CD8-positive, alpha-beta memory T cell (primary cell): ENCODE data around the gene DYNLT4. TPM values are rescaled to one million over a fixed set of nuclear protein-coding genes. Genes with fewer than 3 reads are reported as not detected.
"Not testable (repeated sequence)": the region's sequence is repeated elsewhere in the genome, so short reads cannot be mapped to it uniquely, and the experiment has no call there.

Experiments
- CTCF ChIA-PET: fragments of 350-600 bp; sonication (Branson Sonifier 250); formaldehyde crosslinking; loops from one replicate; lab custom pipeline; 2021; ENCODE audit warnings: antibody characterized with exemption; lab: Charles Lee
- POLR2A ChIA-PET: fragments of 350-600 bp; sonication (Branson Sonifier 250); formaldehyde crosslinking; loops from one replicate; lab custom pipeline; 2021; ENCODE audit warnings: antibody characterized with exemption; lab: Charles Lee
- DNase-seq, 5 donors: peaks; one replicate each; pipeline versions ENCODE4 v3.0.0 to v3.0.0-alpha.2; 2020 to 2022; ENCODE audit warnings: mixed read lengths in 1 of 5
- H3K27ac ChIP-seq: one replicate; pipeline ENCODE4 v1.7.0; 2013; ENCODE audit warnings: low read depth, mild to moderate bottlenecking, low read length, moderate library complexity
- H3K27me3 ChIP-seq: 2 replicates; pipeline ENCODE4 v1.7.0; 2013; ENCODE audit warnings: low read length, mild to moderate bottlenecking; ENCODE audit not compliant: insufficient read depth, poor library complexity, severe bottlenecking
- H3K36me3 ChIP-seq: 2 replicates; pipeline ENCODE4 v1.7.0; 2013; ENCODE audit warnings: mild to moderate bottlenecking, low read length, moderate library complexity; ENCODE audit not compliant: insufficient read depth
- H3K4me1 ChIP-seq: 2 replicates; pipeline ENCODE4 v1.7.0; 2013; ENCODE audit warnings: mild to moderate bottlenecking, low read length, moderate library complexity; ENCODE audit not compliant: insufficient read depth
- H3K4me3 ChIP-seq: 2 replicates; pipeline ENCODE4 v1.7.0; 2013; ENCODE audit warnings: mild to moderate bottlenecking, low read length
- H3K9me3 ChIP-seq: 2 replicates; pipeline ENCODE4 v1.7.0; 2013; ENCODE audit warnings: mild to moderate bottlenecking, low read length
- H3K27ac Mint-ChIP-seq, 8 donors: one replicate each; pipeline ENCODE4 v1.8.0; 2020 to 2021; ENCODE audit warnings: mixed read lengths in 8 of 8, mild to moderate bottlenecking in 6 of 8, inconsistent platforms in 3 of 8, moderate library complexity in 3 of 8
- H3K27me3 Mint-ChIP-seq, 2 donors: one replicate each; pipeline ENCODE4 v1.8.0; 2020 to 2021; ENCODE audit warnings: mixed read lengths in 2 of 2, mild to moderate bottlenecking in 1 of 2, moderate library complexity in 1 of 2
- H3K36me3 Mint-ChIP-seq, 3 donors: one replicate each; pipeline ENCODE4 v1.8.0; 2020 to 2021; ENCODE audit warnings: mixed read lengths in 3 of 3, inconsistent platforms in 1 of 3, mild to moderate bottlenecking in 1 of 3
- H3K4me1 Mint-ChIP-seq, 3 donors: one replicate each; pipeline ENCODE4 v1.8.0; 2020 to 2021; ENCODE audit warnings: mixed read lengths in 3 of 3, inconsistent platforms in 1 of 3, mild to moderate bottlenecking in 1 of 3
- H3K4me3 Mint-ChIP-seq, 7 donors: one replicate each; pipeline ENCODE4 v1.8.0; 2020 to 2021; ENCODE audit warnings: mixed read lengths in 7 of 7, mild to moderate bottlenecking in 6 of 7, moderate library complexity in 4 of 7, inconsistent platforms in 2 of 7
- H3K9me3 Mint-ChIP-seq, 5 donors: one replicate each; pipeline ENCODE4 v1.8.0; 2020 to 2022; ENCODE audit warnings: mixed read lengths in 5 of 5, mild to moderate bottlenecking in 3 of 5, moderate library complexity in 2 of 5, inconsistent platforms in 1 of 5
- polyA plus RNA-seq: library from polyadenylated mRNA; unstranded; fragments of 300-500 nt; fragmentation: Illumina TruSeq; gene quantifications from one replicate; pipeline ENCODE4 v1.2.3, GENCODE V29; 2021
- total RNA-seq, 2 experiments: library from RNA; stranded (reverse); gene quantifications; one replicate each; pipeline ENCODE4 v1.2.3, GENCODE V29; 2021

Gene DYNLT4
- total and polyA plus RNA-seq, 3 experiments from 2014 or later: 0.28 to 0.31 TPM; not detected in 1

GRCh38 chr1:44820328-44821239 is 13.4 kb upstream of the DYNLT4 start:
- Mint-ChIP-seq H3K4me3 (peak overlapping the region; percentile 91 to 98 (median 95)), H3K27ac (peak overlapping the region; percentile 100), H3K27me3 (no peaks in the 10 kb centered on the region), H3K9me3 (no peaks in the 10 kb centered on the region), H3K36me3 (peaks cover 0 to 5% (median 0%) of the 10 kb centered on the region in 3 donors), H3K4me1 (peaks cover 27 to 37% (median 34%) of the 10 kb centered on the region in 3 donors)
- Histone ChIP-seq H3K27me3 (no peaks in the 10 kb centered on the region), H3K4me1 (peaks cover 14% of the 10 kb centered on the region), H3K4me3 (peak overlapping the region; percentile 72), H3K36me3 (no peaks in the 10 kb centered on the region), H3K9me3 (no peaks in the 10 kb centered on the region), H3K27ac (peak overlapping the region; percentile 99)
- no peak for DNase-seq
- POLR2A ChIA-PET: interaction anchor here (0.9 to 7.5 kb wide), 6 partner anchors 12 to 99 kb away, joined by 6 to 122 read pairs (median 8); partner anchors contain the start of genes BTBD19, DYNLT4, PLK3 and RNU5D-1
- CTCF ChIA-PET: interaction anchor here (0.8 to 11.7 kb wide), 10 partner anchors 11 to 191 kb away, joined by 3 to 112 read pairs (median 4); partner anchors contain the start of genes BTBD19, EIF2B3, HECTD3 and PLK3

GRCh38 chr1:44819608-44820327 is 12.6 kb upstream of the DYNLT4 start:
- Mint-ChIP-seq H3K4me1 (peaks cover 32 to 44% (median 40%) of the 10 kb centered on the region in 3 donors), H3K27me3 (no peaks in the 10 kb centered on the region), H3K9me3 (no peaks in the 10 kb centered on the region), H3K27ac (peak overlapping the region; percentile 100), H3K36me3 (peaks cover 0 to 5% (median 0%) of the 10 kb centered on the region in 3 donors), H3K4me3 (peak overlapping the region; percentile 91 to 98 (median 95))
- no peaks in the 10 kb centered on the region for H3K36me3 ChIP-seq
- peak overlapping the region; percentile 72 for H3K4me3 ChIP-seq
- H3K27ac ChIP-seq: peak overlapping the region; percentile 99
- DNase-seq: peak; percentile 65 to 89 (median 85)
- ChIA-PET POLR2A (interaction anchor here (0.7 to 7.5 kb wide), 16 partner anchors 11 to 520 kb away, joined by 3 to 122 read pairs (median 6); partner anchors contain the start of genes BEST4, BTBD19, DYNLT4 and HECTD3), CTCF (interaction anchor here (0.8 to 11.7 kb wide), 11 partner anchors 10 to 521 kb away, joined by 3 to 112 read pairs (median 5); partner anchors contain the start of genes BTBD19, HECTD3, MUTYH and PLK3)
- peaks cover 14% of the 10 kb centered on the region for H3K4me1 ChIP-seq
- H3K9me3 ChIP-seq: no peaks in the 10 kb centered on the region
- no peaks in the 10 kb centered on the region for H3K27me3 ChIP-seq

GRCh38 chr1:44819196-44819607 is 12.1 kb upstream of the DYNLT4 start:
- H3K4me1 Mint-ChIP-seq: peaks cover 34 to 47% (median 43%) of the 10 kb centered on the region in 3 donors
- H3K27ac ChIP-seq: peak overlapping the region; percentile 99
- POLR2A ChIA-PET: interaction anchor here (0.7 to 7.5 kb wide), 14 partner anchors 10 to 521 kb away, joined by 3 to 122 read pairs (median 6); partner anchors contain the start of genes BEST4, BTBD19, DYNLT4 and HECTD3
- H3K27me3 ChIP-seq: no peaks in the 10 kb centered on the region
- no peaks in the 10 kb centered on the region for H3K27me3 Mint-ChIP-seq
- H3K9me3 ChIP-seq: no peaks in the 10 kb centered on the region
- CTCF ChIA-PET: interaction anchor here (0.8 to 11.7 kb wide), 8 partner anchors 10 to 521 kb away, joined by 3 to 112 read pairs (median 18); partner anchors contain the start of genes BTBD19, MUTYH, PLK3 and RNU5D-1
- no peaks in the 10 kb centered on the region for H3K9me3 Mint-ChIP-seq
- no peak for DNase-seq
- H3K4me3 Mint-ChIP-seq: peak overlapping the region; percentile 91 to 98 (median 95)
- H3K36me3 Mint-ChIP-seq: peaks cover 0 to 5% (median 0%) of the 10 kb centered on the region in 3 donors
- no peaks in the 10 kb centered on the region for H3K36me3 ChIP-seq
- peaks cover 14% of the 10 kb centered on the region for H3K4me1 ChIP-seq
- H3K4me3 ChIP-seq: peak overlapping the region; percentile 72
- H3K27ac Mint-ChIP-seq: peak overlapping the region; percentile 100

DNA sequence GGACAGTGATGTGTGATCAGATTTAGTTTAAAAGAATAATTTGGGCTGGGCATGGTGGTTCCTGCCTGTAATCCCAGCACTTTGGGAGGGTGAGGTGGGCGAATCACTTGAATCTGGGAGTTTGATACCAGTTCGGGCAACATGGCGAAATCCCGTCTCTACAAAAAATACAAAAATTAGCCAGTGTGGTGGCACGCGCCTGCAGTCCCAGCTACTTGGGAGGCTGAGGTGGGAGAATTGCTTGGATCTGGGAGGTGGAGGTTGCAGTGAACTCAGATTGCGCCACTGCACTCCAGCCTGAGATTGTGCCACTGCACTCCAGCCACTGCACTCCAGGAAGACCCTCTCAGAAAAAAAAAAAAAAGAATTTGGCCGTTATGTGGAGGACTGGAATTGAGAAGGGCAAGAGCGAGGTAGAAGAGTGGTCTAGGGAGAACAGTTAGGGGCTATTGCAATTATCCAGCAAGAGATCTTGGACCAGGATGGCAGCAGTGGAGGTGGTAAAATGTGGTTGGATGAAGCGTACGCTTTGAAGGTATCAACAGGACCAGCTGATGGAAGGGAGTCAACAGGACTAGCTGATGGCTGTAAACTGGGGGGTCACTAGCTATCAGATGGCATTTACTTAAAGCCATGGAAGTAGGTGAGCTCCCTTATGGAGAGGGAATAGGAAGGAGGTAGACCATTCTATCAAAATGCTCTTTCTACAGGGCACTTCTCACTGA is 10.8 kb upstream of the DYNLT4 start:
- no peaks in the 10 kb centered on the region for H3K9me3 ChIP-seq
- H3K27ac ChIP-seq: no peak overlapping the region
- POLR2A ChIA-PET: interaction anchor here (1.1 to 7.5 kb wide), 4 partner anchors 9 to 42 kb away, joined by 4 to 122 read pairs (median 68); partner anchors contain the start of genes BTBD19, DYNLT4, PLK3 and RPS8
- DNase-seq: peak in 1 of 5 donors; percentile 22
- peaks cover 0 to 1% of the 10 kb centered on the region in 2 donors for H3K27me3 Mint-ChIP-seq
- CTCF ChIA-PET: interaction anchor here (0.9 to 11.7 kb wide), 7 partner anchors 8 to 88 kb away, joined by 3 to 112 read pairs (median 26); partner anchors contain the start of genes BTBD19, PLK3 and RNU5D-1
- peaks cover 19% of the 10 kb centered on the region for H3K4me1 ChIP-seq
- no peaks in the 10 kb centered on the region for H3K36me3 ChIP-seq
- H3K36me3 Mint-ChIP-seq: peaks cover 0 to 5% (median 0%) of the 10 kb centered on the region in 3 donors
- no peak overlapping the region for H3K4me3 ChIP-seq
- no peaks in the 10 kb centered on the region for H3K27me3 ChIP-seq
- H3K9me3 Mint-ChIP-seq: no peaks in the 10 kb centered on the region
- peak overlapping the region in 6 of 8 donors; percentile 30 to 100 (median 86) for H3K27ac Mint-ChIP-seq
- peak overlapping the region; percentile 10 to 96 (median 67) for H3K4me3 Mint-ChIP-seq
- peaks cover 40 to 52% (median 51%) of the 10 kb centered on the region in 3 donors for H3K4me1 Mint-ChIP-seq

DNA sequence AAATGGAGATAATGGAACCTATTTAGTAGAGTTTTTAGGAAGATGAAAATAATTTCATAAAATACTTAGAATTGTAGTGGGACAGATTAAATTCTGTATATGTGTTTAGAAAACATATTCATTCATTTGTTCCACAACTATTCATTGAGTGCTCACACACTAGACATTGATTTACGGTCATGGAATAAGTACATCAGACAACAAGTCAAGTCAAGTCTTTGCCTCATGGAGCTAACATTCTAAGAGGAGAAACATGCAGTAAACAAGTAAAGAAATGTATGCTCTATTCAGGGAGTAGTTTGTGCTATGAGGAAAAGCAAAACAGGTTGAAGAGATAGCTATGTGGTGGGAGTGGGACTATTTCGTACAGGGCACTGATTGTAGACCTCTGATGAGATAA is 10.2 kb upstream of the DYNLT4 start:
- peaks cover 23% of the 10 kb centered on the region for H3K4me1 ChIP-seq
- H3K9me3 ChIP-seq: no peaks in the 10 kb centered on the region
- Mint-ChIP-seq H3K36me3 (peaks cover 0 to 5% (median 0%) of the 10 kb centered on the region in 3 donors), H3K27ac (peak overlapping the region in 5 of 8 donors; percentile 6 to 100 (median 30)), H3K4me3 (peak overlapping the region in 6 of 7 donors; percentile 2 to 73 (median 54)), H3K27me3 (peaks cover 0 to 1% of the 10 kb centered on the region in 2 donors), H3K9me3 (no peaks in the 10 kb centered on the region), H3K4me1 (peaks cover 40 to 53% (median 51%) of the 10 kb centered on the region in 3 donors)
- no peaks in the 10 kb centered on the region for H3K36me3 ChIP-seq
- no peak for DNase-seq
- CTCF ChIA-PET: interaction anchor here (1.6 to 11.7 kb wide), 6 partner anchors 8 to 87 kb away, joined by 3 to 112 read pairs (median 27); partner anchors contain the start of genes BTBD19, PLK3 and RNU5D-1
- no peak overlapping the region for H3K4me3 ChIP-seq
- no peak overlapping the region for H3K27ac ChIP-seq
- no peaks in the 10 kb centered on the region for H3K27me3 ChIP-seq
- POLR2A ChIA-PET: interaction anchor here (1.0 to 7.5 kb wide), 5 partner anchors 9 to 522 kb away, joined by 4 to 122 read pairs (median 17); partner anchors contain the start of genes BTBD19, DYNLT4, PLK3 and RPS8

- not testable (repeated sequence) for H3K36me3 ChIP-seq, H3K9me3 ChIP-seq, H3K9me3 Mint-ChIP-seq, H3K27me3 ChIP-seq, H3K27me3 Mint-ChIP-seq, H3K27ac ChIP-seq, H3K36me3 Mint-ChIP-seq, H3K4me3 ChIP-seq, DNase-seq
- Mint-ChIP-seq H3K4me1 (peaks cover 49 to 61% (median 60%) of the 10 kb centered on the region in 3 donors), H3K4me3 (peak overlapping the region in 2 of 7 donors; percentile 49 to 96), H3K27ac (peak overlapping the region in 2 of 8 donors; percentile 83 to 98)
- ChIA-PET CTCF (interaction anchor here (1.1 to 11.7 kb wide), 2 partner anchors 16 to 488 kb away, joined by 3 to 112 read pairs; partner anchors contain the start of gene PLK3), POLR2A (interaction anchor here (0.8 kb wide), 1 partner anchor 16 kb away, joined by 3 read pairs; the partner anchor contains the start of gene PLK3)
- peaks cover 34% of the 10 kb centered on the region for H3K4me1 ChIP-seq
These were observed 8.8 kb upstream of the DYNLT4 start for GRCh38 chr1:44815926-44816325.
